ENCODE measurements around the gene MEGF10.

DNA sequence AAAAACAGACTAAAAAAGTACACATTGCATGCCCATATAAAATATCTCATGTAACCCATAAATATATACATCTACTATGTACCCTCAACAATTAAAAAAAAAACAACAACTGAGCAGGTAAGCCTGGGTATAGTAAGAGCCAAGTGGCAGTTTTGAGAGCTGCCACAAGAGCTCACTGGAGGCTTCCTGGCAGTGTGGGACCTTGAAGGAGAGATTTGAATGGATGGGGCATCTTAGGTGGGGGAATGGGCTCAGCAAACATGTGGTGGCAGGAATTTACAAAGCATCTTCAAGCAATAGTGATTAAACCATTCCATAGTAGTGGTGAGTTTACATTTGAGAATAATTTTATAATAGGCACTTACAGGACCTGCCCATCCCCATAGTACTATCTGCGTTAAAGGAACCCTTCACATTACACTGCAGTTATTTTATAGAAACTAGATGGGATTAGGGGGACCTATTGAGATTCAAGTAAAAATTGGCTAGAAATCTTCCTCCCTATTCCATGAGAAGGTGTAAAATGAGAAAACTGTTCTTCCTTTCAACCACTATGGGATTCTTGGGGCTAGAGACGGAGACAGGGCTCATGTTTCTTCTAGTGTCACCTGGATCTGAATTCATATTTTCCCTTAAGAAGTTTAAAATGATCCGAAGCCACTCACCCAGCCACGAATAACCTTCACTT, 6.9 kb downstream of the MEGF10 start:
- TF ChIP-seq EZH2 (IDR thresholded peaks at IDR 0.05; ENCODE audit: insufficient read depth, poor library complexity, severe bottlenecking) (no peak), EZH2phosphoT487 (IDR thresholded peaks at IDR 0.05; ENCODE audit: insufficient read depth, low read depth) (no peak)

Measured in GM23248 (cell line).